GM19452 (cell line): ENCODE results near the gene FMNL1.
"Not testable (repeated sequence)": the region's sequence is repeated elsewhere in the genome, so short reads cannot be mapped to it uniquely, and the experiment has no call there.

ENCODE experiments used
- ATAC-seq: cut with Tn5 transposase; IDR thresholded peaks from one replicate; pipeline ENCODE4 v1.9.1; 2021; ENCODE audit not compliant: unreplicated experiment

Gene FMNL1

DNA sequence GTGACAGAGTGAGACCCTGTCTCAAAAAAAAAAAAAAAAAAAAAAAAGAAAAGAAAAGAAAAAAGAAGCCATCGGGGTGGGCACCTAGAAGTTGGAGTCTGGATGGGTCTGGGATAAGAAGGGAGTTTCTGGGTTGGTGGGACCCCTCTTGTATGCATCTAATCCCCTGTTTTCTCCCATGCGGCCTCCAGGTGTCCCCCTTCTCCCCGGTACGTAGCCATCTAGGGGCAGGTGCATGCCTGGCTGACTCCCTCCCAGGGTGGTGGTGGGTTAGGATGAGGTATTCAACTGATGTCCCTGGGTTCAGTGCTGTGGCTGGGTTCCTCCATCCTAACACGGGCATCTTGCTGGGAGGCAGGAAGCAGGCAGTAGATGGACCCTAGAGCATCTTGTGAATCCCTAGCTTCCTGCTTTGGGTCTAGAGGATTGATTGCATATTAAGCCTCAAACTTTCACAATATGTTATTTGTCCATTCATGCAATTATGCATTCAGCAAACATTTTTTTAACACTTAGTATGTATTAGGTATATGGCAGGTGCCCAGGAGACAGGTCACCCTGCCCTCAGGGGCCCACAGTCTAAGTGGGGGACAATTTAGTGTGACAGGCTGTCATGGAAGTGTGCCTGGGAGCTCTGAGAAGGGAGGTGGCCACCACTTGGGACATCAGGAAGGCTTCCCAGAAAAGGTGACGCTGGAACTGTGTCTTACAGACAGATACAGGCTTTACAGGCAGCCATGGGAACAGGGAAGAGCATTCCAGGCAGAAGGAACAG, 13.1 kb downstream of the FMNL1 start:
- no peak for ATAC-seq

DNA sequence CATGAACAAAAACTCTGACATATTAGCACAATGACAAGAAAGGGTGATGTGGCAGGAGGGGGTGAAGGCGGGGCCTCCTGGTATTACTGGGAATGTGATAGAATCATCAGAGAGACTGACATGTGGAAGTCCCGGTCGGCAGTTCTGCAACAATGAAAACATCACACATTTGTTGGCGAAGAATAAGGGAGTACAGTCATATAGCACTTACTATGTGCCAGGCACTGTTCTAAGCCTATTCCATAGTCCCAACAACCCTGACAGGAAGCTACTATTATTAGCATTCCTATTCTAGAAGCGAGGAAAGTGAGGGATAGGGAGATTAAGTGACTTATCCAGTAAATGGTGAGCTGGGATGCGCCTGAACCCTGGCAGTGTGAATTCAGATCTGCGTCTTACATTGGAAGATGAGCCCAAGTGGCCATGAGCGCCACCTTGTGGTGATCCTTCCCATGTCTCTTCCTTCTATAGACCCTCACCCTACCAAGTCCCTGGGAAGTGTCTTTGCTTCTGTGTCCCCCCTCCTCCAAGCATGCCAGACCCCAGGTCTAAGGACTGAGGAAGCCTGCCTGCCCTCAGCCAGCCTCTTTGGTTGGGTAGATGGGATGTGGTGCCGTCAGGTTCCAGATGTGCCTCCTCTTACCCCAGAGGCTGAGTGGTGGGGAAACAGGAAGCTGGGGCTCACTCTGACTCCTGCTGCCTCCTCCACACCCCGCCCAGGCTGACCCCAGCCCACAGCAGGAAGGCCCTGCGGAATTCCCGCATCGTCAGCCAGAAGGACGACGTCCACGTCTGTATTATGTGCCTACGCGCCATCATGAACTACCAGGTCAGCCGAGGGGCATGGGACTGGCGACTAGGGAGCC, 14.0 kb downstream of the FMNL1 start:
- ATAC-seq, result no peak

DNA sequence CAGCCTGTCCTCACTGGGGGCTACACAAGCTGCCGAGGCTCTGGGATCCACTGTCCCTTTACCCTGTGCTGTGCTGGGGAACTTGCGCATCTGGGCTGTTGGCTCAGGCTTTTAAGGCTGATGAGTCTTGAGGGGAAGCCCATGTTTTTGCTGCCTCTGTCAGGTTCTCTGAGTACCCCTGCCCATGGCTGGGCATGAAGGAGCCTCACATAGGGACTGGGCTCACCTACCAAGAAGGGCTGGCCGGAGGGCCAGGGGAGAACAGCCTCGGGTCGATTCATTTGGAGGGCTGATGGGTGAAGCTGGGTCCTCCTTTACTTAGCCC, 14.6 kb downstream of the FMNL1 start:
- no peak for ATAC-seq

DNA sequence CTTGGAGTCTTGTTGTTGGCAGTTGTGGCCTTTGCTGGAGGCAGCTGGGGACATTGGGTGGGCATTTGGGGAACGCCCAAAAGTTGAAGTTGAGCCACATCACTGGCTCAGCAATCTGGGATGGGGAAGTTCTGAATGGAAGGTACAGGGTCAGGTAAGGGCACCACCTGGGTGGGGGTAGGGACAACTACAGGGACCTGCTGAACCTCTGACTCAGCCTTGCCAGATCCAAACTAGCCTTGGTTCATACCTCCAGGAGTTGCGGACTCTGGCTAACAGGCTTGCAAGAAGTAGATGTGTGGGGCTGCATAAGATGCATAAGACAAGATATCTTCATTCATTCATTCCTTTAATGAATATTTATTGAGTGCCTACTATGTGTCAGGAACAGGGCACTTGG, 16.0 kb downstream of the FMNL1 start:
- ATAC-seq, result no peak

DNA sequence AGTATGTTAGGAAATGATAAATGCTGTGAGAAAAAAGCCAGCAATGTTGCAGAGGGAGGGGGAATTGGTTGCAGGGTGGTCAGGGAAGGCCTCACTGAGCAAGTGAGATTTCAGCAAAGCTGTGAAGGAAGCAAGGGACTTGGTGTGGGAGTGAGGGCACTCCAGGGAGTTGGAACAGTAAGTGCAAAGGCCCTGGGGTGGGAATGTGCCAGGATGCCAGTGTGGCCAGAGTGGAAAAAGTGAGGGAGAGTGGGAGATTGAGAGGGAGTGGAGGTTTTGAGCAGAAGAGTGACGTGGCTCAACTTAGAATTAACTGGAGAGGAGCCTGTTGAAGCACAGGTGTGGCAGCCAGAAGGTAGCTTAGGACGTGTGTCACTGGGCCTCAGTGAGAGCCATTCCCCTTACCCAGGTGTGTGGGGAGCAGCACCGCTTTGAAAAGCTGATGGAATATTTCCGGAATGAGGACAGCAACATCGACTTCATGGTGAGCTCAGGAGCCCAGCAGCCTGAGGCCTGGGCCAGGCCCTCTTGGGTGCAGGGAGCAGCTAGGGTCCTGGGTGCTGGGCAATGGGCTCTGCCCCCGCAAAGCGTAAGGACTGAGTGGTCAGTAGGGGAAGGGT, 16.6 kb downstream of the FMNL1 start:
- ATAC-seq, result no peak

DNA sequence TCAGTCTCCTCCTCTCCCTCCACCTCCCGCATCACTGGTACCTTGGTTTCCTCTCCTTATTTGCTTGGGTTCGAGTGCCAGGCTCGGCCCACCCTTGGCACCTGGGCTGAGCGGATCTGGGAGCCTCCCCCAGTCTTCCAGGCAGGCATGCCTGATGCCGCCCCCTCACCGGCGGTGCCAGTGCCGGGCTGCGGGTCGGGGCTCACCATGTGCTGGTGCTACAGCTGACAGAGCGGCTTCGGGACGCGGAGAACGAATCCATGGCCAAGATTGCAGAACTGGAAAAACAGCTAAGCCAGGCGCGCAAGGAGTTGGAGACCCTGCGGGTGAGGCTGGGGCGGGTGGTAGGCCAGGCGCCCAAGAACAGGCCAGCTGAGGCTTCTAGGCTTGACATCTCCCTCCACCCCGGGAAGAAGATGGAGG, 19.2 kb downstream of the FMNL1 start:
- ATAC-seq, result no peak

DNA sequence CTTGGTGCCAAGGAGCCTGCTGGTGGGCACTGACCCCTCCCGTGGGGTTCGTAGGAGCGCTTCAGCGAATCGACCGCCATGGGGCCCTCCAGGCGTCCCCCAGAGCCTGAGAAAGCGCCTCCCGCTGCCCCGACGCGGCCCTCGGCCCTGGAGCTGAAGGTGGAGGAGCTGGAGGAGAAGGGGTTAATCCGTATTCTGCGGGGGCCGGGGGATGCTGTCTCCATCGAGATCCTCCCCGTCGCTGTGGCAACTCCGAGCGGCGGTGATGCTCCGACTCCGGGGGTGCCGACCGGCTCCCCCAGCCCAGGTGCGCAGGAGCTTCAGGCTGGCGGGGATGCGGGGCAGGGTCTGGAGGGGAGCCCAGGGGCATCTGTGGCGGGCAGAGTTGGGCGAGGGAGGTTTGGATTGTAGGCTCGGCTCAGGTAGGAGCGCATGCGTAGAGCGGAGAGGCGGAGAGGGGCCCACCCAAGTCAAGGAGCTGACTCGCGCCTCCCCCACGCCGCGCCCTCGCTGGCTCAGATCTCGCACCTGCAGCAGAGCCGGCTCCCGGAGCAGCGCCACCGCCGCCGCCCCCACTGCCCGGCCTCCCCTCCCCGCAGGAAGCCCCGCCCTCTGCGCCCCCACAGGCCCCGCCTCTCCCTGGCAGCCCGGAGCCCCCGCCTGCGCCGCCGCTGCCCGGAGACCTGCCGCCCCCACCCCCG, 19.8 kb downstream of the FMNL1 start:
- ATAC-seq, result no peak

DNA sequence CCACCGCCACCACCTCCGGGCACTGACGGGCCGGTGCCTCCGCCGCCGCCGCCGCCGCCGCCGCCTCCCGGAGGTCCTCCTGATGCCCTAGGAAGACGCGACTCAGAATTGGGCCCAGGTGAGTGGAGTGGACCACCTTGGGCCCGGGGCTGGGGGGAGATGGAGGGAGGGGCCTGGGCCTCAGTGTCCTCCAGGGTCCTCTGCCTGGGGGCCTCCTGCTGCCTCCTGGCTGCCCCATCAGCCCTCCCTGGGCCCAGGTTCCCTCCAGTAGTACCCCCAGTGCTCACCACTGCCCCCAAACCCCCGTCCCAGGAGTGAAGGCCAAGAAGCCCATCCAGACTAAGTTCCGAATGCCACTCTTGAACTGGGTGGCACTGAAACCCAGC, 20.3 kb downstream of the FMNL1 start:
- no peak for ATAC-seq

DNA sequence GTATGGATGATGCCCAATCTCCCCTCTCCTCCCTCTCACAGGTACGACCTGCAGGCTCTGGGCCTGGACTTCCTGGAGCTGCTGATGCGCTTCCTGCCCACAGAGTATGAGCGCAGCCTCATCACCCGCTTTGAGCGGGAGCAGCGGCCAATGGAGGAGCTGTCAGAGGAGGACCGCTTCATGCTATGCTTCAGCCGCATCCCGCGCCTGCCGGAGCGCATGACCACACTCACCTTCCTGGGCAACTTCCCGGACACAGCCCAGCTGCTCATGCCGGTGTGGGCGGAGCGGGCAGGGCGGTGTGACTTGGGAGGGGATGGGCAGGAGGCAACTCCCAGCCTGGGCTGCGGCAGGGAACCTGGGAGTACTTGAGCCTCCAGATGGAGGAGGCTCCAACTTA, 22.1 kb downstream of the FMNL1 start:
- ATAC-seq, result no peak

DNA sequence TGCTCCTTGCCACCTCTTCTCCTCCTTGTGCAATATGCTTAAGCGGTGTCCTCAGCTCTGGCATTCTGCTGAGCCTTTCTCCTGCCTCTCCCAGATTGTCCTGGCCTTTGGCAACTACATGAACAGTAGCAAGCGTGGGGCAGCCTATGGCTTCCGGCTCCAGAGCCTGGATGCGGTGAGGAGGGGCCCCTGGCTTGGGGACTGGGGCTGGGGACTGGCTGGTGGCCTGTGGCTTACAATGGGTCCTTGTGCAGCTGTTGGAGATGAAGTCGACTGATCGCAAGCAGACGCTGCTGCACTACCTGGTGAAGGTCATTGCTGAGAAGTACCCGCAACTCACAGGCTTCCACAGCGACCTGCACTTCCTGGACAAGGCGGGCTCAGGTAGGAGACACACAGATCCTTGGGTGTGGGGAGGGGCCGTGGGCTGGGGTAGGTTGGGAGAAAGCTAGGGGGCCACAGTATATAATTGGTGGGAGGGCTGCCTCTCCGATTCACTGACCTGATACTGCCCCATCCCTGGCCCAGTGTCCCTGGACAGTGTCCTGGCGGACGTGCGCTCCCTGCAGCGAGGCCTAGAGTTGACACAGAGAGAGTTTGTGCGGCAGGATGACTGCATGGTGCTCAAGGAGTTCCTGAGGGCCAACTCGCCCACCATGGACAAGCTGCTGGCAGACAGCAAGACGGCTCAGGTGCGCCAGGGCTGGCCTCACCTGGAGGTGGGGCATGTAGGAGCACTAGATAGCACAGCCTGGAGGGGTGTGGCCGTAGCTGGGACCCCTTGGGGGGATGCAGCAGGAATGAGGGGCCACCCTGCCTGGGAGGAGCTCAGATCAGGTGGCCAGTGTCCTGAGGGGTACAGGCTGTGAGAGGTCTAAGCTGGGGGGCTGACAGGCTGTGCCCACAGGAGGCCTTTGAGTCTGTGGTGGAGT, 23.3 kb downstream of the FMNL1 start:
- no peak for ATAC-seq

DNA sequence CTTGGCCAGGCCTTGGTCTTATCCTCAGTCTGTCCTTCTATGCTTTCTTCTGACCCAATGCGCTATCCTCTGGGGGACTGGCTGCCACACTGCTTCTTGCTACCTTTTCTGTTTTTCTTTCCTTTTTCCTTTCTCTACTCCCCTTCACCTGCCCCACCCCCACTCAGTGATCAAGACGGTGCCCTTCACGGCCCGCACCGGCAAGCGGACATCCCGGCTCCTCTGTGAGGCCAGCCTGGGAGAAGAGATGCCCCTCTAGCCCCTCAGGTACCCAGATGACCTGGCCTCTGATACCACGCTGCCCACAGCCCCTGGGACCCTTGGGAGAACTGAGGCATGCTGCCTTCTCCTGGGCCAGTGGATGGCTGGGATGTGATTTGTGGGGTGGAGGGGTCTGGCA, 24.7 kb downstream of the FMNL1 start:
- no peak for ATAC-seq

DNA sequence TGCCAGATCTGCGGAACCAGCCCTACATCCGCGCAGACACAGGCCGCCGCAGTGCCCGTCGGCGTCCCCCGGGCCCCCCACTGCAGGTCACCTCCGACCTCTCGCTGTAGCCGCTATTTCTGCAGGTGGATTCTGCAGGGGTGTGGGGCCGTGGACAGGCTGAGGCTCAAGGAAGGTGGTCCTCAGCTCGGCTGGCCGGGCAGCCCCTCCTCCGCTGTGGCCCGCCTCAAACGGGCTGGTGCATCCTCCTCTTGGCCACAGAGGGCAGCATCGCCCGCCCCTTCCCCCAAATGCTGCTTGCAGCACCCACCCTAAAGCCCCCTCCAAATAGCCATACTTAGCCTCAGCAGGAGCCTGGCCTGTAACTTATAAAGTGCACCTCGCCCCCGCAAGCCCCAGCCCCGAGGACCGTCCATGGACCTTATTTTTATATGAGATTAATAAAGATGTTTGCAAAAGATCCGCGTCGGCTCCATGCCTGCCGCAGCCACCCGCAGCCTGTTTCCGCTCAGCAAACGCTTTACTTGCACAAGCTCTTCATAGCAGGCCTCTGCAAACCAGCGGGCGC, 25.3 kb downstream of the FMNL1 start:
- no peak for ATAC-seq

DNA sequence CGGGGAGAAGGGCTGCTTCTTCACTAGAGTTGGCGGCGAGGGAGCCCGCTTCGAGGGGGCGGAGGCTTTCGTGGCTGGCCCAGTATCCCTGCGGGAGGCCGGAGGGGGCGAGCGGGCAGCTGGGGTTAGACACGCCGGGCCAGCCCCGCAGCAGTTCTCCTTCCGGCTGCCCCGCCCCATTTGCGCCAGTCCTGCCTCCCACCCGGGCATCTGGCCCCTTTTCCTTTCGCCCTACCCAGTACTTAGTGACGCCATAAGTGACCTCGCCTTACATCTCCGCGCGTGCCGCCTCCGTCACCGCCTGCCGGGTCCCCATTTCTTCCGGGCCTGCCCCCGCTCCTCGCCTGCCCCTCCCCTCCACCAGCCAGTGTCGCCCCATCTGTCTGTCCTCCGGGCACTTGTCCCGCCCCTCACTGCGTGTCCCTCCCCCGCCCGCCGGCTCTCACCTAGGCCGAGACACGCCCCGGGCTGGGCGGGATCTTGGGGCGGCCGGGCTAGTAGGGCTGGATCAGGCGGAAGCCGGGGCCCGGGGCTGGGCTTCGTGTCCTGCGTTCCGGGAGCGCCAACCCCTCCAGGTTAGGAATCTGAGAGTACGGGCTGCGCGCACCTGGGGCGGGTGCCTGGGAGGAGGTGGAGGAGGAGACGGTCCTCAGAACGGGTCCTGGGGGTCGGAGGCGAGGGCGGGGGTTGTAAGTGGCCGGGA, 25.9 kb downstream of the FMNL1 start:
- peak; percentile 83 for ATAC-seq

DNA sequence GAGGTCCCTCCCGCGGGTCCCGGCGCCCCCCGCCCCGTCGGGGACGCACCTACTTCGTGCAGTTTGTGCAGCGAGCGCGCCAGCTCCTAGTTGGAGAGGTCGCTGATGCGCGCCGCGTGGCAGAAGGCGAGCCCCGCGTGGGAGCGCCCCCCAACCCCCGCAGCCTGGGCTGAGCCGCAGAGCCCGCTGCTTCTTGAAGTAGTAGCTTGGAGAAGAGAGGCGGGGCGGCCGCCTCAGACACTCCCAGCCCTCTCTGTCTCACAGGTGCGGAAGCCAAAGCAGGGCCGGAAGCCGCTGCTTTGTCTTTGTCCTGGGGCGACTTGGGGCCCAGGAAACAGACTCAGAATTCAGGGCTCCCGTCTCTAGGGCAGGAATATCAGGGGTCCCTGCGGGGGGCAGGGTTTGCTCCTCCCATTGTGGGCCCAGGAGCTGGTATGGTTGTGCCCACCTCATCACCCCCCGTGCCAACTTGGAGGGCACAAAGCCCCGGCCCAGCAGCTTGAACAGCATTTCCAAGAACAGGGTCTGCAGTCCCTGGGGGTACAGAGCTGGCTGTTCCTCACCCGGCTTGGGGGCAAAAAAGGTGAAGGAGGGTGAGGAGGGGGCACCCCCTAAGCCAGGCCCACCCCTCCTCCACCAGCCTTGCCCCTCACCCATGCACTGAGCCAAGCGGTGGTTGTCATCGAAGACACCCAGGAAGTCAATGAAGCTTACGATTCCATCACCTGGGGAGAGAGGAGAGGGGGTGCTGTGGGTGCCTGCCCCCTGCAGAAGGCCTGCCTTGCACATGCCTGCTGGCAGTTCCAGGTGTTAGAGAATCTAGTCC, 26.7 kb downstream of the FMNL1 start:
- peak; percentile 47 for ATAC-seq

DNA sequence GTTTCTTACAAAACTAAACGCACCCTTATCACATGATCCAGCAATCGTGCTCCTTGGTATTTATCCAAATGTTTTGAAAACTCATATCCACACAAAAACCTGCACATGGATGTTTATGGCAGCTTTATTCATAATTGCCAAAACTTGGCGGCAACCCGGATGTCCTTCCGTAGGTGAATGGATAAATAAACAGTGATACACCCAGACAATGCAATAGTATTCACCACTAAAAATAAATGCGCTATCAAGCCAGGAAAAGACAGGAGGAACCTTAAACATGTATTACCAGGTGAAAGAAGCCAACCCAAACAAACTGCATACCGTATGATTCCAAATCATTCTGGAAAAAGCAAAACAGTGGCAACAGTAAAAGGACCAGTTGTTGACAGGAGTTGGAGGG, 30.2 kb downstream of the FMNL1 start:
- no peak for ATAC-seq

DNA sequence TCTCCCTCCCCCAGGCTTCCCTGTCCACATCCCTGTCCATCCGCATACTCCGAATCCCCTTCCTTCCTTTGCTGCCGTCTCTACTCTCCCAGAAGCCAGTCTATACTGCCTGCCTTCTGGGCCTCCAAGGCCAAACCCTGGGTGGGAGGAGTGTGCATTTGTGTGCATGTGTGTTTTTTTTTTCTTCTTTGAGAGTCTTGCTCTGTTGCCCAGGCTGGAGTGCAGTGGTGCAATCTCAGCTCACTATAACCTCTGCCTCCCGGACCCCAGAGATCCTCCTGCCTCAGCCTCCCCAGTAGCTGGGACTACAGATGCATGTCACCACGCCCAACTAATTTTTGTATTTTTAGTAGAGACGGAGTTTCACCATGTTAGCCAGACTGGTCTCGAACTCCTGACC, 31.6 kb downstream of the FMNL1 start:
- not testable (repeated sequence) for ATAC-seq

DNA sequence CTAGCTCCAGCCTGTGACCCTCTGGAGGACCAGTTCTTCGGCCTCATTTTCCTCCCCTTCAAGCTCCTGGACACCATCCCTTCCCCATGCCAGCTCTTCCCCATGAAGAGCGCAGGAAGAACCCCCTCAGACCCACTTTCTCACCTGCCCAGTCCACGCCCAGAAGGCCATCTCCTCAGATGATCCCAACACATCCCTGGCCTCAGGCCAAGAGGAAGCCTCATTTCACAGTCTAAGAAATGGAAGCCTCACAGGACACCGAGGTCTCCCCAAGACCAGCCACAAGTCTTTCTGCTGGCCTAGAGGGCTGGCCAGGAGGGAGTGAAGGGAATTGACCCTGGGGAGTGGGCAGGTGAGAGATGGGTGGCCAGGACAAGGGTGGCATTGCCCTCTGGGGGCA, 32.2 kb downstream of the FMNL1 start:
- no peak for ATAC-seq

DNA sequence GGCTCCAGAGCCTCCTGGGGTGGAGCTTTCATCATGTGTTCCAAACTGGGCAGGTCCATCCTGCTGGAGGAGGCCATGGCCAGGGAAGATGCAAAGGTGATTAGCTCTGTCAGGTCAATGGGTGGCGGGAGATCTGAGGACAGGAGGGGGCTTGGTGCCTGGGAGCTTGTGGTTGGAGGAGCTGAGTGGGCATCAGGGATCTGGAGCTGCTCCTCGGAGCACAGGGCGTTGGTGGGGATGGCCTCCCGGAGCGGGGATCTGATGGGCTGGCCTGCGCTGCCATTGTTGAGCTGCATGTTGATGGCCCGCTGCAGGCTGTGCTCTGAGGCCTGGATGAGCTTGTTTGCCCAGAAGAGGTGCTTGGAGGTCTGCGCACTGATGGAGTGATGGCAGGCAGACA, 33.7 kb downstream of the FMNL1 start:
- no peak for ATAC-seq
